A204.1 (cell line): ENCODE results near the gene IGFL3.
"Not testable (repeated sequence)": the region's sequence is repeated elsewhere in the genome, so short reads cannot be mapped to it uniquely, and the experiment has no call there.

Experiments used
- FAIRE-seq: peaks from 2 replicates; lab custom pipeline; 2012; peaks lifted over from hg19 to GRCh38; lab: Jason Lieb, UNC

Gene IGFL3

DNA sequence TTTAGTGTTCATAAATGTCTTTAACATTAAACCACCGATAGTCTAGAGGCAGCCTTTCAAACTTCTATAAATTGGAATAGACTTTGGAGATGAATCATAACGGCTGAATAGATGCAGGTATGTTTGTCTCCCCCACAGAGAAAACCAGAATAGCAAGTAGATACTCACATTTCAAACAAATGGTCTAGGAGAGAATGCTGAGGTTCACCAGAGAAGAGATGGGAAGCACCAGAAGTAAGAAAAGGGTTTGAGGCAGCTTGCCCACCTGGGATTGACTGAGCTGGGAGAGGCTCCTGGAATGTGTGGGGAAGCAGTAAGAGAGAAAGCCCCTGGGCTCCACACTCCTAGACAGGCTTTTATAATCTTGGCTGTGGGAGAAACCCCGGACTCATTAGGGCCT lies 6.4 kb downstream of the IGFL3 start:
- no peak for FAIRE-seq

DNA sequence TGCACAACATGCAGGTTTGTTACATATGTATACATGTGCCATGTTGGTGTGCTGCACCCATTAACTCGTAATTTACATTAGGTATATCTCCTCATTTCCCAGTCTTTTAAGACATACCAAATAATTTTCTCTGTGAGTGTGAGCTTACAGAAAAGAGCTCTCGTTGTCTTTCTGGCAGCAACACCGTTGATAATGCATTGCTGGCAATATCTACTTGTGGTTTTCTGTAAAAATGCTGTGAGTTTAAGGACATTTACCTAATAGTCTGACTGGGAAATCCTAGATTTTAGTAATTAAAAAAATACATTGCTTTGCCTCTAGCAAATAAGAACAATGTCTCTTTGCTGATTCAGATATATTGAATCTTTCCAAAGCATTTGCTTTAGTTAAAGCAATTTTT lies 8.4 kb downstream of the IGFL3 start:
- no peak for FAIRE-seq

DNA sequence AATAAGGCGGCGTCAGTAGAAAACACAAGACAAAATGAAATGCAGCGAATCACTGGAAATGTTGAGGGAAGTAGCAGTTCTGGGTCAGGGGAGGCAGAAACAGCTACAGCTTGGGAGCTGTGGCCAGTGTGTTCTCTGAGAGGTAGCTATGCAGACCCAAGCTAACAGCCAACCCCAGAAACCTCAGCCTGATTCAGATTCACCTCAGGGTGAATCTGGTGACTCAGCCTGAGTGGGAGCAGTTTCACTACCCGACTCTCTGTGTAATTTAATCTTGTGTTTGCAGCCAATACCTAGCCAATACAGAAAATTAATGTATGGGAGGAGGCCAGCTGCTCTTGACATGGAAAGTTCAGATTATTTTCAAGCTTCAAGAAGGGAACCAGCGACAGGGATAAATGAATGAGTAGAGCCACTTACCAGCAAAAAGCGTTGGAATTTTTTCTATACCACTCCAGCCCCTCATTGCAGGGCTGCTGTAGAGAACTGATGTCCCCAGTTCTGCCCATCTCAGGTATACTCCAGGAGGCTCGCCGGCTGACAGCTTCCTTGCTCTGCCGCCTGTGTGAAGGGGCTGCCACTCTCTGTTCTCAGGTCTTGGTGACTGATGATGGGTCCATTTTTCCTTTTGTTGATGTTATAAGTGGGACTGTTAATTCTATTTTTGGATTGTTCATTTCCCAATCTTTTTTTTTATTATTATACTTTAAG lies 8.9 kb downstream of the IGFL3 start:
- no peak for FAIRE-seq

DNA sequence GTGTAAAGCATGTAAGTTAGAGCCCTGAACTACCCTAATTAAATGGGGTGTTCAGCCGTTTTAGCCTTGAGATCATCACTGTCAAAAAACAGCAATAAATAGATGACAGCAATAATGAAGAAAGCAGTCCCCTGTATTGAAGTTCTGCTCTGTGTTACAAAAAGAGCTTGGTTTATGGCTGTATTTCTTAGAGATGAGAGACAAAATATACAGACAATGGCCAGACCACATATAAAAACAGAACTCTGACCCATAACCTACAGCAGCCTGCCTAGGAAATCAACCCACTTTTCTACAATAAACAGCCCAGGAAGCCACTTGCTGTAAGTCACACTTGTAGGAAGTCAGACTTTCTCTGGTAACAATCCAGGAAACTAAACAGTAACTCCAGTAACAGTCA lies 10.8 kb downstream of the IGFL3 start:
- no peak for FAIRE-seq

DNA sequence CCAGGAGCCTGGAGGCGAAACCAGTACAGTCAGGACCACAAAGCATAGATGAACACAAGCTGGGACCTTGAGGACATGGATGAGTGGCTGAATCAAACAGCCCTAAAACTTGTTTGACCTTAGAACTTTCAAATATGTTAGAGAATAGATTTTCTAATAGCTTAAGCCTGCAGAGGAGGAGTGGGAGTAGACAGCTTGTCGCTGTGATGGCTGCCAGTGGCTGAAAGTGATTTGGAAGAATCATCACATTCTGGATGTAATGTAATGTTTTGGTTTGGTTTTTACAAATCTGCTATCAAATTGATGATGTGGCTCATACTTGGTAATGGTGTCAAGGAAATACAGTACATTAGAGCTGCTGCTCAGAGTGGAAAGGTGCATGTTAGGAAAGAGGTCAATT lies 12.0 kb downstream of the IGFL3 start:
- no peak for FAIRE-seq

DNA sequence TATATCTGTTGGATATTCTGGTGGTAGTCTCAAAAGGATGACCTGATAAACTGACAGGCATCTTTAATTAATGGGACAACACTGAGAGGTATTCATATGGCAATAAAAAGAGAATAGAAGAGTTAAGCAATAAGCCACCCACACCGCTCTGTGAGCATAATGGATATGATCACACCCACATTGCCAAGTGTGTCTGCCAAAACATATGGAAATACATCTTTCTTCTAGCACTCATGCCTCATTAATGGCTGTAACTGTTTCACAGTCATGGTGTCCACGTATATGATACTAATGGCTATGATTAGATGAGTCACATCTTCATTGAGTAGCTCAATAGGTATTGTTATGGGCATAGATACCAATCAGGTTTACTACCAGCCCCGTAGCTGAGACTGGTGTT lies 13.1 kb downstream of the IGFL3 start:
- FAIRE-seq, result no peak

DNA sequence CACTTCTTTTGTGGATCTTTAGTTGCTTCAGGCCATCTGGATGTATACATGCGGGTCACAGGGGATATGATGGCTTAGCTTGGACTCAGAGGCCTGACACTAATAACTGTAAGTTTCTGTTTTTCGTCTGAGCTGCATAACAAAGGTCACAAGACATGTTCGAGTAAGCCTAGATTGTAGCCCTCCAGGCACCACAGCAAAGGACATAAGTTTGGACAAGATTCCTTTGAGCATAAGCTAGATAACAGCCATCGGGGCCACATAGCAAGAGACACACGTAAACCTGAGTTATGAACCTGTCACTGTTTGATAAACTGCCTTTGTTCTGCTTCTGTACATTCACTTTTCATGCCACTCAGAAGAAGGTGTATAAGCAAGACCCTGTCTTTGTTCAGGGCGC lies 14.6 kb downstream of the IGFL3 start:
- FAIRE-seq, result no peak

DNA sequence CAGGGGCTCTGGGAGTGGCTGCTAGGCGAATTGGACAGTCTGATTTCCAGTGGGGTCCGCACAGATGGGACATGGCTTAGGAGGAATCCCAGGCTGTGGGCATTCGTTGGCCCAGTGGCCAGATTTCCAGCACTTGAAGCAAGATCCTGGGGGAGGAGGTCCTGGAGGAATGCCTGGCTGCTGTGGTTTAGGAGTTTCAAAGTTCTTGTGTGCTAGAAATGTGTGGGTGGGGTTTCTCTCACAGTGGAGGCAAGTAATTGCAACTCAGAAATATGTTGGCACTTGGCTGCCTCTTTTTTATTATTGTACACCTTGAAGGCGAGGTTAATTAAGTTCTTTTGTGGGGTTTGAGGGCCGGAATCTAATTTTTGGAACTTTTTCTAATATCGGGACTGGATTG lies 17.1 kb downstream of the IGFL3 start:
- no peak for FAIRE-seq

DNA sequence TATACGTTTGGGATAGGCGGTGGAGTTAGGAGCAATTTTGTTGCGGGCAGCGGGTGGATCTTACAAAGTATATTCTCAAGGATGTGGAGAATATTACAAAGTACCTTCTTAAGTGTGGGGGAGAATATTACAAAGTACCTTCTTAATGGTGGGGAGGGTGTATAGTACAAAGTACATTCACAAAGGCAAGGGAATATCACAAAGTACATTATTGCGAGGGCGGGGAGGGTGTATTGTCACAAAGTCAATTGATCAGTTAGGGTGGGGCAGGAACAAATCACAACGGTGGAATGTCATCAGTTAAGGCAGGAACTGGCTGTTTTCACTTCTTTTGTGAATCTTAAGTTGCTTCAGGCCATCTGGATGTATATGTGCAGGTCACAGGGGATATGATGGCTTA lies 22.2 kb downstream of the IGFL3 start:
- not testable (repeated sequence) for FAIRE-seq

DNA sequence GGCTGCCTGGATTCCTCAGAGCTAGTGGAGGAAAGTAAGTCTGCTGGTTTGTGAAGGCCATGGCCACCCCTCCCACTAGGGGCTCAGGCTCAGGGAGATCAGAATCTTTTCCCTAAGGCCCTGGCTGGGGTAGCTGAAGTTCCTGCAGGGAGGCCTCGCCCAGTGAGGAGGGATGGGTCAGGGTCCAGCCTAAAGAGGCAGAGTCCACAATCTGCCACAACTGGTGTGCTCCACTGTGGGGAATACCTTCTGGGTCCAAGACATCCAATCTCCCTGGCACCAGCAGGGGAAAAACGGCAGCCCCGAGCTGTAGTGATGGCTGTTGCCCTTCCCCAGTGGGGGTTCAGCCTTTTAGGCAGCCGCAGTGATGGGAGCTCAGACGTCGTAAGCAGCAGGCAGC lies 23.2 kb downstream of the IGFL3 start:
- no peak for FAIRE-seq

DNA sequence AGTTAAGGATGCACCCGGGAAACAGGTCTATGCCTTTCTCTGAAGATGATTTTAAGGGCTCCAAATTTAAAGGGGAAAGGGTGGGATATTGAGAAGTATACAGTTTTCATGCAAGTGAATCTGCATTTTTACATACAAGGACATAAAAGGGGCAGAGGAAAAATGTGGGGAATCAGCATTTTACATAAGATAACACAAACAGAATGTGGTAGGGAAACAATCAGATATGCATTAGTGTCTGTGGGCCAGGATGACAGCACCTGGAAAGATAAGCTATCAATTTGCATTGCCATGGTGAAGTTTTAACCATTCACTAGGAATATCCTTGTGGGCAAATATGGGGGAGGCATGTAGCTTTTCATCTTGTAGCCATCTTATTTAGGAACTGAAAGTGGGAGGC lies 24.1 kb downstream of the IGFL3 start:
- no peak for FAIRE-seq

DNA sequence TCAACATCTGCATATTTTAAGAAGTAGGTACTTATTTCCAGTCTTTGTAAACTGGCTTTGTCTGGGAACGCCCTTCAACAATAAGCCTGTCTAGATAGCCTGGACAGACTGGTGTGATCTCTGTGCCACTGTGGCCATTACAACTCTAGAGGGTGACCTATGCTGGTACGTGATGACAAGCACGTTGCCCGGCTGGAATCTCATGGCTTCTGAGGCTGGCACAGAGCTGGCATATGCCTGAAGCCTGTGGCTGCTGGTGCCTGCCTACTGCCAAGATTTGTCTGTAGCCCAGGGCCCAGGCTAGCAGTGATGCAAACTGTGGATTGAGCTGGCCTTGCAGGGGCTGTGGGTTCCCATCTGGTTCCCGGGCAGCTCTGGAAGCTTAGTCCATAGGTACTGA lies 34.0 kb downstream of the IGFL3 start:
- FAIRE-seq, result no peak

DNA sequence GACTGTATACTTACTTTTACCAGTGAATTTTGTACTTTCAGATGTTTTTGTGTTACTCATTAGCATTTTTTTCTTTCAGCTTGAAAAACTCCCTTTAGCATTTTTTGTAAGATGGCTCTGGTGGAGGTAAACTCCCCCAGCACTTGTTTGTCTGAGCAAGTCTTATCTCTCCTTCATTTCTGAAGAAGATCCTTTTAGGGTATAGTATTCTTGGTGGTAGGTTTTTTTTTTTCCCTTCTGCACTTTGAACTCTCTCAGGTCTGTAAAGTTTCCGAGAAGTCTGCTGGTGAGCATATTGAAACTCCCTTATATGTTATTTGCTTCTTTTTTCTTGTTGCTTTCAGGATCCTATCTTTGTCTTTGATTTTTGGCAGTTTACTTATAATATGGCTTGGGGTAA lies 35.1 kb downstream of the IGFL3 start:
- FAIRE-seq, result no peak

DNA sequence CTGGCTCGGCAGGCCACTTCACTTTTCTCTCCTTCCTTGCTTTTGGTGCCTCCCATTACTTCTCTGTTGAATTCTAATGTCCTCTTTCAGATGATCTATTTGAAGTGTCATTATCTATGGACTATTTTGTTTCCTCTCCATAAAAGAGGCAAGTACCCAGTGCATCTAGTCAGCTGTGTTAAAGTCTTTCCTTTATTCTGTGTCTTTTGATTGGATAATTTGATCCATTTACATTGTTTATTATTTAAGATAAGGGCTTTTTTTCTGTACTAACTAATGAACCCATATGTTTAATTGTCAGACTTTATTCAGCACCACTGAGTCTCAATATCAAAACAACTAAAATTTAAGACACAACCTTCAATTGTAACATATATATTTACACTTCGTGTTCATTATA lies 36.4 kb downstream of the IGFL3 start:
- no peak for FAIRE-seq

DNA sequence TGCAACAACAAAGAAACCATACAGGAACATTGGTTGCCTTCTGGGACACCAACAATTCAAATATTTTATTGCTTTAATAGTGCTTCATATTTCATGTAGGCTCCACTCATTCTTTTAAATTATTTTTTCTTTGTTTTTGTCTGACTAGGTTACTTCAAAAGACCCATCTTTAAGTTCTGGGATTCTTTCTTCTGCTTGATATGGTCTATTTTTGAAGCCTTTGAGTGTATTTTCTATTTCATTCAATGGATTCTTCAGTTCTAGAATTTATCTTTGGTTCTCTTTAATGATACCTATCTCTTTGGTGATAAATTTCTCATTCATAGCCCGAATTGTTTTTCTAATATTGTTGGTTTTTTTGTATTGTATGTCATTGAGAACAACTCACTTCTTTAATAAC lies 38.6 kb downstream of the IGFL3 start:
- no peak for FAIRE-seq

DNA sequence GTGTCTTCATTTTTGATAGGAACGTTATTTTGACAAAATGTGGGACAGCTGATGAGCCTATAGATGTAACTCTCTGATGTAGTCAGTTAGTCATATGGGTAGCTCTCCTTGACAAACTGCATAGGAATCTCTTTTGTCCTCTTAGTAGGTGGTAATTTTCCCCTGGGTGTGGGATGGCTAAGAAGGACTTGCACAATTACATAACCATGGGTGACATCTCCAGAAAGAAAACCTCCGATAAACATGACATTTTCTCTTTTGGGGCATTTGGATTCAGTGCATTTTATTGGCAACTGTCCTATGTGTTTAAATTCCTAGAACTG lies 41.8 kb downstream of the IGFL3 start:
- FAIRE-seq, result no peak

DNA sequence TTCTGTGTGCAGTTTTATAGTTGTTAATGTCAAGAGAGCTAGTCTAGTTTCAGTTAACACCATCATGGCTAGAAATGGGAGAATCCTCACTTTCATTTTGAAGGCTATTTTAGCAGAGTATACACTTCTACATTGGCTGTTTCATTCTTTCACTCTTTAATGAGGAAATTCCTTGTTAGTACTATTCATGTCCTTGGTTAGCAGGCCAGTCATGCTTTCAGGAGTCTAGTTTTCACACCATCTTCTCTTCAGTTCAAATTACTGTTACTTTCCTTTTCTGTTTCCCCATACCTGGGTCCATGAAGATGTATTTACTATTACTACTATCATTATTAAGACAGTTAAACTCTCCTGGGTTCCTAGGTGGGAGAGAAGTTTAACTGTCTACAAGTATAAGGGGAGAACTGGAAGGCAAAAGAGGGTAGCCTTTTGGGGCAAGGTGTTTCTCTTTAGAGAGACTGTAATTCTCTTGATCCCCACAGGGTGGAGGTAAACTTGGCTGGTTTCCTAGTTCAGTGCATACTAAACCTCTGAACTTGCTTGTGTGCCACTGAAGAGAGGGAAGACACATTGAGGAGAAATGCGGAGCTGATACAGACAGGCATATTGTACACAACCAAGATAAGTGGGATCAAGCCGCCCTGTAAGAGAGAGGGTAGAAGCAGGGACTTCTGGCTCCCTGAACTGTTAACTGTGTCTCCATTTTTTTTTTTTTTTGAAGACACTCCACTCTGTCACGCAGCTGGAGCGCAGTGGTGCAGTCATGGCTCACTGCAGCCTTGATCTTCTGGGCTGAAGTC lies 42.4 kb downstream of the IGFL3 start:
- peak; percentile 85 for FAIRE-seq

DNA sequence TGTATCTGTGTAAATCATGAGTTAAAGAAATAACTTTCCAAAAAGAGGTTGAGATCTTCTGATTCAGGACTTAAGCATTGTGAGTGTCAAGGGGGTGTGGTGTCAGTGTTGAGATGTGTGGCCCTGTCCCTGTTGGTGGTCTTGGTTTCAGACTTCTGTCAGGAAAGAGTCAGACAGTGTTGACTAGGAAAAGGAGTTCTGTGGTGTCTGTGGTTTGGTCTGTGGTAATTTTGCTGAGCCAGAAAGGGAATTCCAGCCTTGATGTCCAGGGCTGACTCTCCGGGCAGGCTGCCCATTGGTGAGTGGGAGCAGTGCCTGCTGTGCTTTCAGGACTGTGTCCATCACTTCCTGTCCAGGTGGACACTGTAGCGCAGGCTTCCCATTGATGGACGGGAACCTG lies 43.9 kb downstream of the IGFL3 start:
- FAIRE-seq, result no peak

DNA sequence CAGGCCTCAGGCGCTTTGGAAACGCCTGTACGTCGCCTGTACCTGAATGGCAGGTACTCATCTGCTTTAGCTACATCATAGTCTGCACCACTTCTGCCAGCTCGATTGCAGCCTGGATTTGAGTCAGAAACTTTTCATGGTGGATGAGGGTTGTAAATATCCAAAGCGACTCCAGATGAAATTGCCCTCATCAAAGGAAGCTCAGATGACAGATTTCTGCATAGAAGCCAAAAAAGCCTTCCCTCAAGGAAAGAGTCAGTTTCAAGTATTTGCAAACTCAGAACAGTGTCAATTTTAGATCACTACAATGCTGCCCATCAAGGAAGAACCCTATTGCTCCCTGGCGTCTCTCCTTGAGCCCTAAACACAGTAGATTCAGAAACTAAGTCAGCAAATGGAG lies 44.9 kb downstream of the IGFL3 start:
- FAIRE-seq, result no peak

DNA sequence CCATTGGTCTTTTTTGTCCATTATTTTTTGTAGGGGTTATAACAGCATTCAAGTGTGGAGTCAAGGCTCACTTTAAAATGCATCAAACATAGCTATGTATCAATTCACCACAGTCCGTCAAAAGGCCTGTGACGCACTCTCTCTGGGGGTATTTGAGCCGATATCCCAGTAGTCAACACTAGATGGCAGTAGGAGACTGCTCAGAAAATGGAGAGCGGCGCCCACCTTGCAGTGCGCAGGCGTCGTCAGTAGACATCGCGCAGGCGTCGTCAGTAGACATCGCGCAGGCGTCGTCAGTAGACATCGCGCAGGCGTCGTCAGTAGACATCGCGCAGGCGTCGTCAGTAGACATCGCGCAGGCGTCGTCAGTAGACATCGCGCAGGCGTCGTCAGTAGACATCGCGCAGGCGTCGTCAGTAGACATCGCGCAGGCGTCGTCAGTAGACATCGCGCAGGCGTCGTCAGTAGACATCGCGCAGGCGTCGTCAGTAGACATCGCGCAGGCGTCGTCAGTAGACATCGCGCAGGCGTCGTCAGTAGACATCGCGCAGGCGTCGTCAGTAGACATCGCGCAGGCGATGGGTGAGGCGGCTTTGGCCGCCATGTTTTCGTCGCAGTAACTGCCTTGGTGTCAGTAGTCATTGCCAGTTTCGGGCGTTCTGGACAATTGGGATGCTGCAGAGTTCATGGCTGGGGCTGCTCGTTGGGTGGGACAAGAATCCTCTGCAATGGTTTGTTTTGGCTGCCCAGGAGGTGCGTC lies 45.7 kb downstream of the IGFL3 start:
- not testable (repeated sequence) for FAIRE-seq

DNA sequence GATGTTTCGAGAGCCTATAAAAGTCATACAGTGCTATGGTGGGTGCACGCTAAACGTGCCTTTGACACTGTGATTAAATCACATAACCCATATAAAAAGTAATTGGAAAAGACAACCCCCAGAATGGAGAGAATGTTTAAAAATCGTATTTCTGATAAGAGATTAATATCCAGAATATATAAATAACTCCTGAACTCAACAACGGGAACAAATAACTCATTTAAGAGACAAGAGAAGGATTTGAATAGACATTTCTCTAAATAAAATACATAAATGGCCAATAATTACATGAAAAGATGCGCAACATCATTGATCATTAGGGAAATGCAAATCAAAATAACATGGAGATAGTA lies 46.7 kb downstream of the IGFL3 start:
- FAIRE-seq, result no peak

DNA sequence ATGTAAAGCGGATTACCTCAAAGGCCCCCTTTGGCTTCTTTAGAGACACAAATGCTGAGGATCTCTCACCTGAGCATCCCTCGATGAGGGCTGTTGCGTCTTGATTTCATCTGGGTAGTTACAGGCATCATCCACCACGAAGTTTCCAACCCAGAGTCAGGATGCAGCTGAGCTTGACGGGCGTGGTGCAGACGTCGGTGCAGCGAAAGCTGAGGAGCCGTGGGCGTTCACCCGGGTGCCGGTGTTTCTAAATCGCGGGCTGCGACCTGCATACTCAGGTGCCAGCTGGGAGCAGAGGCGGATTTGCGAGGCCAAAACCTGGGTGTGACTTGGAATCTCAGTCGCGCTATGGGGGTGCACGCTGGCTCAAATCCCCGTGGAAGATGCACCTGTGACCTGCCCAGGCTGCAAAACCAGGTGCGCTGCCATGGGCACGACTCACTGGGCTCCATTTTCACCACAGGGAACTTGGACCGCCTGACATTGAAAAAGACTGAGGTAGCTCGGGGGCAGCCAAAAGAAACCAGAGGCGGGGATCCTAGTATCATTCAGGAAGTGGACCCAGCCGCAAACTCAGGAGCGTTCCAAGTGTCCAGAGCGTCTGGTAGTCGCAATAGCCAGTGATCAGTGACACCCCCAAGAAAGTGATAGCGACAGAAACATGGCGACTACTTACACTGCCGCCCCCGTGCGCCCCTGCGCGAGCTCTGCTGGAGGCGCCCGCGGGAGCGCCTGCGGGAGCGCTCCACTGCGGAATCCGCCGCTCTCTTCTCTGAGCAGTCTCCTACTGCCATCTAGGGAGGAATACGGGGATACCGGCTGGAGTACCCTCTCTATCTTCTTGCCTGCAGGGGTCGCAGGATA lies 47.3 kb downstream of the IGFL3 start:
- FAIRE-seq, result peak; percentile 84
